H9 (cell line): ENCODE results near the gene PPP3CB. TPM values are rescaled to one million over a fixed set of nuclear protein-coding genes. Genes with fewer than 3 reads are reported as not detected.

Experiments
- DNase-seq: peaks from one replicate; pipeline ENCODE4 v3.0.0-alpha.2; 2017
- H2AFZ ChIP-seq: one replicate; pipeline ENCODE4 v1.6.1; 2013; ENCODE audit warnings: mild to moderate bottlenecking, low read length, control low read depth, moderate library complexity
- H2AK5ac ChIP-seq: 2 replicates; pipeline ENCODE4 v1.6.1; 2013; ENCODE audit warnings: low read length, control low read depth, mixed read lengths; ENCODE audit not compliant: insufficient read length
- H2BK120ac ChIP-seq: one replicate; pipeline ENCODE4 v1.6.1; 2013; ENCODE audit warnings: low read depth, mild to moderate bottlenecking, low read length, control low read depth, inconsistent platforms; ENCODE audit not compliant: poor library complexity, severe bottlenecking
- H2BK12ac ChIP-seq: 2 replicates; pipeline ENCODE4 v1.6.1; 2013; ENCODE audit warnings: low read length, control low read depth, mixed read lengths, low read depth; ENCODE audit not compliant: insufficient read length
- H2BK15ac ChIP-seq: 2 replicates; pipeline ENCODE4 v1.6.1; 2013; ENCODE audit warnings: low read depth, low read length, control low read depth
- H2BK20ac ChIP-seq: one replicate; pipeline ENCODE4 v1.6.1; 2013; ENCODE audit warnings: low read depth, mild to moderate bottlenecking, low read length, control low read depth, inconsistent platforms; ENCODE audit not compliant: poor library complexity, severe bottlenecking
- H2BK5ac ChIP-seq: 2 replicates; pipeline ENCODE4 v1.6.1; 2013; ENCODE audit warnings: low read length, control low read depth, mixed read lengths; ENCODE audit not compliant: insufficient read length
- H3K14ac ChIP-seq: 2 replicates; pipeline ENCODE4 v1.6.1; 2013; ENCODE audit warnings: low read length, control low read depth; ENCODE audit not compliant: insufficient read depth
- H3K18ac ChIP-seq: 2 replicates; pipeline ENCODE4 v1.6.1; 2013; ENCODE audit warnings: low read depth, mild to moderate bottlenecking, mixed read lengths, low read length, control low read depth; ENCODE audit not compliant: insufficient read length
- H3K23ac ChIP-seq: 2 replicates; pipeline ENCODE4 v1.6.1; 2013; ENCODE audit warnings: low read length, control low read depth, mixed read lengths, low read depth; ENCODE audit not compliant: insufficient read length
- H3K23me2 ChIP-seq: 2 replicates; pipeline ENCODE4 v1.6.1; 2013; ENCODE audit warnings: low read depth, mild to moderate bottlenecking, mixed read lengths, low read length, control low read depth; ENCODE audit not compliant: insufficient read length, poor library complexity, severe bottlenecking
- H3K27ac ChIP-seq: 2 replicates; pipeline ENCODE4 v1.5.1; 2013; ENCODE audit warnings: low read length, control low read depth, mixed read lengths, low read depth; ENCODE audit not compliant: insufficient read length
- H3K27me3 ChIP-seq: 2 replicates; pipeline ENCODE4 v1.6.1; 2013; ENCODE audit warnings: low read length, control low read depth, inconsistent platforms; ENCODE audit not compliant: insufficient read depth
- H3K4ac ChIP-seq: 2 replicates; pipeline ENCODE4 v1.6.1; 2013; ENCODE audit warnings: low read depth, mild to moderate bottlenecking, control low read depth, inconsistent platforms, low read length, moderate library complexity
- H3K4me1 ChIP-seq: 2 replicates; pipeline ENCODE4 v1.6.1; 2013; ENCODE audit warnings: low read length, control low read depth, inconsistent platforms; ENCODE audit not compliant: insufficient read depth
- H3K4me2 ChIP-seq: 2 replicates; pipeline ENCODE4 v1.6.1; 2013; ENCODE audit warnings: low read length, control low read depth, mixed read lengths; ENCODE audit not compliant: insufficient read length, insufficient read depth
- H3K56ac ChIP-seq: 2 replicates; pipeline ENCODE4 v1.6.1; 2013; ENCODE audit warnings: low read depth, mild to moderate bottlenecking, mixed read lengths, low read length, control low read depth; ENCODE audit not compliant: insufficient read length
- H3K79me1 ChIP-seq: 2 replicates; pipeline ENCODE4 v1.6.1; 2013; ENCODE audit warnings: low read depth, mild to moderate bottlenecking, moderate library complexity, low read length, control low read depth, inconsistent platforms; ENCODE audit not compliant: insufficient read depth, poor library complexity, severe bottlenecking
- H3K79me2 ChIP-seq: 2 replicates; pipeline ENCODE4 v1.6.1; 2013; ENCODE audit warnings: low read length, control low read depth, inconsistent platforms; ENCODE audit not compliant: insufficient read depth
- H3K9ac ChIP-seq: 2 replicates; pipeline ENCODE4 v1.6.1; 2013; ENCODE audit warnings: low read length, control low read depth, mixed read lengths; ENCODE audit not compliant: insufficient read length; ENCODE audit errors: extremely low read depth
- H3K9me3 ChIP-seq: one replicate; pipeline ENCODE4 v1.6.1; 2013; ENCODE audit warnings: low read depth, low read length, inconsistent platforms; ENCODE audit not compliant: control insufficient read depth
- H3T11ph ChIP-seq: one replicate; pipeline ENCODE4 v1.6.1; 2013; ENCODE audit warnings: mild to moderate bottlenecking, low read length, control low read depth, inconsistent platforms
- H4K20me1 ChIP-seq: one replicate; pipeline ENCODE4 v1.6.1; 2013; ENCODE audit not compliant: control insufficient read depth, insufficient read length, insufficient read depth
- H4K5ac ChIP-seq: 2 replicates; pipeline ENCODE4 v1.6.1; 2013; ENCODE audit warnings: low read depth, mild to moderate bottlenecking, mixed read lengths, low read length, control low read depth; ENCODE audit not compliant: insufficient read length
- H4K8ac ChIP-seq: replicated peaks from 2 replicates; pipeline ENCODE4 v1.6.1; 2013; ENCODE audit warnings: low read length, control low read depth, mixed read lengths, low read depth; ENCODE audit not compliant: insufficient read length
- H4K91ac ChIP-seq: 2 replicates; pipeline ENCODE4 v1.6.1; 2013; ENCODE audit warnings: low read depth, mild to moderate bottlenecking, moderate library complexity, mixed read lengths, low read length, control low read depth; ENCODE audit not compliant: insufficient read length
- H3K27ac Mint-ChIP-seq, 3 experiments: 2 replicates in 2 of 3; 3 replicates in 1 of 3; pipeline ENCODE4 v1.8.0; 2020 to 2021; ENCODE audit warnings: mixed read lengths in 3 of 3, mild to moderate bottlenecking in 1 of 3, moderate library complexity in 1 of 3
- H3K27me3 Mint-ChIP-seq: 2 replicates; pipeline ENCODE4 v1.8.0; 2021; ENCODE audit warnings: low read depth, mild to moderate bottlenecking, moderate library complexity, mixed read lengths
- H3K36me3 Mint-ChIP-seq, 3 experiments: 2 replicates in 2 of 3; 3 replicates in 1 of 3; pipeline ENCODE4 v1.8.0; 2020 to 2021; ENCODE audit warnings: low read depth in 3 of 3, mixed read lengths in 3 of 3; ENCODE audit not compliant: insufficient read depth in 1 of 3
- H3K4me1 Mint-ChIP-seq, 2 experiments: 2 replicates each; pipeline ENCODE4 v1.8.0; 2020; ENCODE audit warnings: mixed read lengths in 2 of 2
- H3K4me3 Mint-ChIP-seq, 2 experiments: 2 replicates in 1 of 2; 3 replicates in 1 of 2; pipeline ENCODE4 v1.8.0; 2020 to 2021; ENCODE audit warnings: mild to moderate bottlenecking in 2 of 2, mixed read lengths in 2 of 2, moderate library complexity in 1 of 2
- H3K9me3 Mint-ChIP-seq, 2 experiments: 2 replicates in 1 of 2; 3 replicates in 1 of 2; pipeline ENCODE4 v1.8.0; 2020; ENCODE audit warnings: mild to moderate bottlenecking in 2 of 2, mixed read lengths in 2 of 2, moderate library complexity in 1 of 2
- WGBS: extraction: QIAGEN DNeasy Blood & Tissue Kit; methylation state at CpG from one replicate; pipeline ENCODE4 v1.1.7; 2013; ENCODE audit warnings: missing lambda C conversion rate, low lambda C conversion rate, mixed read lengths; ENCODE audit not compliant: insufficient read length; ENCODE audit errors: extremely low coverage; 5-methylcytosine and 5-hydroxymethylcytosine counted together
- total RNA-seq: library from RNA; stranded (reverse); gene quantifications from 2 replicates; pipeline ENCODE4 v1.2.1, GENCODE V29; 2021
- TF ChIP-seq, protein P1 (sequence below): fragments of 200-600 bp; sonication (generic); conservative IDR thresholded peaks from 3 replicates; pipeline ENCODE4 v1.8.0; 2021; ENCODE audit warnings: antibody characterized with exemption, mild to moderate bottlenecking

Gene PPP3CB
- total RNA-seq, 1 experiment from 2014 or later = 37.3 TPM

DNA sequence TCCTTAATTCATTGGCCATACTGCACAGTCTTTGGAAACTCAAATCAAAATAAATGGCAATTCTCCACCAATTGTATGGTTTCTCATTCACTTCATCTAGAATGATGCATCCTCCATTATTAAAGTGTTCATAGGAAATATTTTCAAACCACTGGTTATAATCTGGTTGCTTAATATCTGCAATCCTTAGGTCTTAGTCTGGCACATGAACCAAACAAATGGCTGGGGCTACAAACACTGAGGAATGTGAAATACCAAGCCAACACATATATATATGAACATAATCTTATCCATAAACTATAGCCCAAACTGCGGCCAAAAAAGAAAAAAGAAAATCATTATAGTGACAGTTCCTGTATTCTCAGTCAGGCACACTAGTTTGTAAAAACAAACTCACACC is 56.8 kb downstream of the PPP3CB start:
- H3K36me3 Mint-ChIP-seq = peaks cover 0 to 7% (median 0%) of the 10 kb centered on the region in 3 experiments; a peak in 4 of 7 replicates
- H3K23ac ChIP-seq = no peak overlapping the region
- TF ChIP-seq, protein P1, sequence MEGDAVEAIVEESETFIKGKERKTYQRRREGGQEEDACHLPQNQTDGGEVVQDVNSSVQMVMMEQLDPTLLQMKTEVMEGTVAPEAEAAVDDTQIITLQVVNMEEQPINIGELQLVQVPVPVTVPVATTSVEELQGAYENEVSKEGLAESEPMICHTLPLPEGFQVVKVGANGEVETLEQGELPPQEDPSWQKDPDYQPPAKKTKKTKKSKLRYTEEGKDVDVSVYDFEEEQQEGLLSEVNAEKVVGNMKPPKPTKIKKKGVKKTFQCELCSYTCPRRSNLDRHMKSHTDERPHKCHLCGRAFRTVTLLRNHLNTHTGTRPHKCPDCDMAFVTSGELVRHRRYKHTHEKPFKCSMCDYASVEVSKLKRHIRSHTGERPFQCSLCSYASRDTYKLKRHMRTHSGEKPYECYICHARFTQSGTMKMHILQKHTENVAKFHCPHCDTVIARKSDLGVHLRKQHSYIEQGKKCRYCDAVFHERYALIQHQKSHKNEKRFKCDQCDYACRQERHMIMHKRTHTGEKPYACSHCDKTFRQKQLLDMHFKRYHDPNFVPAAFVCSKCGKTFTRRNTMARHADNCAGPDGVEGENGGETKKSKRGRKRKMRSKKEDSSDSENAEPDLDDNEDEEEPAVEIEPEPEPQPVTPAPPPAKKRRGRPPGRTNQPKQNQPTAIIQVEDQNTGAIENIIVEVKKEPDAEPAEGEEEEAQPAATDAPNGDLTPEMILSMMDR = no peak
- no peak overlapping the region for H3K27ac Mint-ChIP-seq
- no peaks in the 10 kb centered on the region for H3K9me3 ChIP-seq
- no peak overlapping the region for H2BK15ac ChIP-seq
- no peak overlapping the region for H2BK120ac ChIP-seq
- H3K4me1 ChIP-seq = no peaks in the 10 kb centered on the region
- no peaks in the 10 kb centered on the region for H3K23me2 ChIP-seq
- no peak overlapping the region for H3K4me2 ChIP-seq
- H3K56ac ChIP-seq = no peak overlapping the region
- no peak overlapping the region for H3K18ac ChIP-seq
- WGBS = no CpG with 5 or more reads among the region's 1 CpG
- no peaks in the 10 kb centered on the region for H4K20me1 ChIP-seq
- H3K4me1 Mint-ChIP-seq = no peaks in the 10 kb centered on the region
- H4K8ac ChIP-seq = no peak overlapping the region
- H3K9me3 Mint-ChIP-seq = no peaks in the 10 kb centered on the region
- no peak overlapping the region for H3K14ac ChIP-seq
- no peak overlapping the region for H3T11ph ChIP-seq
- H3K4ac ChIP-seq = no peak overlapping the region
- no peak overlapping the region for H4K5ac ChIP-seq
- no peak overlapping the region for H2BK12ac ChIP-seq
- no peaks in the 10 kb centered on the region for H3K27me3 Mint-ChIP-seq
- H2AFZ ChIP-seq = no peak overlapping the region
- no peak overlapping the region for H2AK5ac ChIP-seq
- no peaks in the 10 kb centered on the region for H3K79me2 ChIP-seq
- H3K9ac ChIP-seq = no peak overlapping the region
- no peak for DNase-seq
- no peak overlapping the region for H2BK5ac ChIP-seq
- H3K4me3 Mint-ChIP-seq = no peak overlapping the region
- no peaks in the 10 kb centered on the region for H3K27me3 ChIP-seq
- no peak overlapping the region for H2BK20ac ChIP-seq
- H3K79me1 ChIP-seq = no peaks in the 10 kb centered on the region
- no peak overlapping the region for H4K91ac ChIP-seq
- H3K27ac ChIP-seq = no peak overlapping the region
